Measurements from ENCODE around the gene RALGAPB. TPM values are rescaled to one million over a fixed set of nuclear protein-coding genes. Genes with fewer than 3 reads are reported as not detected.
"Not testable (repeated sequence)": the region's sequence is repeated elsewhere in the genome, so short reads cannot be mapped to it uniquely, and the experiment has no call there.

The RALGAPB gene
- total RNA-seq, 2 donors from 2014 or later, result 38.3 to 45.5 TPM

GRCh38 chr20:38454556-38455473 lies 17.8 kb upstream of the RALGAPB start:
- 94 to 95% methylated on average over 10 to 13 of the region's 13 CpGs for WGBS, 2 experiments (ENCODE audit: insufficient coverage in 1 of 2, insufficient read length in 1 of 2)
- H3K4me1 Mint-ChIP-seq, result peaks cover 5% of the 10 kb centered on the region
- no peak for TF ChIP-seq CTCF (conservative IDR thresholded peaks at IDR 0.05)
- no peak overlapping the region for H3K4me3 ChIP-seq (ENCODE audit: low read length)
- no peak overlapping the region for H3K27ac ChIP-seq (ENCODE audit: low read depth, low read length)
- H3K9ac ChIP-seq (ENCODE audit: extremely low read depth, low read length, poor library complexity, severe bottlenecking), result no peak overlapping the region
- H3K36me3 Mint-ChIP-seq (ENCODE audit: low read depth), result peaks cover 22% of the 10 kb centered on the region
- H3K27me3 ChIP-seq (ENCODE audit: control insufficient read depth, insufficient read depth, low read length, poor library complexity, severe bottlenecking), result no peaks in the 10 kb centered on the region
- DNase-seq, result peak; percentile 28
- H3K27ac Mint-ChIP-seq, result no peak overlapping the region
- H3K4me1 ChIP-seq (ENCODE audit: control insufficient read depth, insufficient read depth, low read length), result no peaks in the 10 kb centered on the region
- H3K9me3 Mint-ChIP-seq, result no peaks in the 10 kb centered on the region
- no peak overlapping the region for H3K4me3 Mint-ChIP-seq
- peaks cover 4% of the 10 kb centered on the region for H3K27me3 Mint-ChIP-seq (ENCODE audit: insufficient read depth)
- H3K9me3 ChIP-seq (ENCODE audit: control insufficient read depth, low read length), result no peaks in the 10 kb centered on the region
- peaks cover 13% of the 10 kb centered on the region for H3K36me3 ChIP-seq (ENCODE audit: control insufficient read depth, insufficient read depth, low read length)

DNA sequence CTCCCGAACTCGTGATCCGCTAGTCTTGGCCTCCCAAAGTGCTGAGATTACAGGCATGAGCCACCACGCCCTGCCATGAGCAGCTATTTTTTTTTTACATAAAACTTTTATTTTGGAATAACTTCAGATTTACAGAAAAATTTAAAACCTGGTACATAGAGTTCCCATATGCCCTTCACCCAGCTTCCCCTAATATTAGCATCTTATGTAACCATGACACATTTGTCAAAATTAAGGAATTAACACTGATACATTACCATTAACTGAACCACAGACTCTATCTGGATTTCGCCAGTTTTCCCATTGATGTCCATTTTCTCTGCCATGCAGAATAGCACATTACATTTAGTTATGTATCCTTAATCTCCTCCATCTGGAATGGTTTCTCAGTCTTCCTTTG lies 14.3 kb upstream of the RALGAPB start:
- H3K4me3 Mint-ChIP-seq, result no peak overlapping the region
- WGBS, 2 experiments (ENCODE audit: insufficient coverage in 1 of 2, insufficient read length in 1 of 2), result 89 to 96% methylated on average over 5 of the region's 5 CpGs
- peaks cover 10% of the 10 kb centered on the region for H3K4me1 Mint-ChIP-seq
- Histone ChIP-seq H3K27me3 (ENCODE audit: control insufficient read depth, insufficient read depth, low read length, poor library complexity, severe bottlenecking) (no peaks in the 10 kb centered on the region), H3K9ac (ENCODE audit: extremely low read depth, low read length, poor library complexity, severe bottlenecking) (no peak overlapping the region), H3K4me1 (ENCODE audit: control insufficient read depth, insufficient read depth, low read length) (peaks cover 4% of the 10 kb centered on the region), H3K36me3 (ENCODE audit: control insufficient read depth, insufficient read depth, low read length) (no peaks in the 10 kb centered on the region), H3K9me3 (ENCODE audit: control insufficient read depth, low read length) (no peaks in the 10 kb centered on the region), H3K27ac (ENCODE audit: low read depth, low read length) (no peak overlapping the region), H3K4me3 (ENCODE audit: low read length) (no peak overlapping the region)
- H3K36me3 Mint-ChIP-seq (ENCODE audit: low read depth), result no peaks in the 10 kb centered on the region
- DNase-seq, result no peak
- TF ChIP-seq CTCF (conservative IDR thresholded peaks at IDR 0.05), result no peak
- H3K27ac Mint-ChIP-seq, result no peak overlapping the region
- peaks cover 4% of the 10 kb centered on the region for H3K27me3 Mint-ChIP-seq (ENCODE audit: insufficient read depth)
- H3K9me3 Mint-ChIP-seq, result peaks cover 8% of the 10 kb centered on the region

DNA sequence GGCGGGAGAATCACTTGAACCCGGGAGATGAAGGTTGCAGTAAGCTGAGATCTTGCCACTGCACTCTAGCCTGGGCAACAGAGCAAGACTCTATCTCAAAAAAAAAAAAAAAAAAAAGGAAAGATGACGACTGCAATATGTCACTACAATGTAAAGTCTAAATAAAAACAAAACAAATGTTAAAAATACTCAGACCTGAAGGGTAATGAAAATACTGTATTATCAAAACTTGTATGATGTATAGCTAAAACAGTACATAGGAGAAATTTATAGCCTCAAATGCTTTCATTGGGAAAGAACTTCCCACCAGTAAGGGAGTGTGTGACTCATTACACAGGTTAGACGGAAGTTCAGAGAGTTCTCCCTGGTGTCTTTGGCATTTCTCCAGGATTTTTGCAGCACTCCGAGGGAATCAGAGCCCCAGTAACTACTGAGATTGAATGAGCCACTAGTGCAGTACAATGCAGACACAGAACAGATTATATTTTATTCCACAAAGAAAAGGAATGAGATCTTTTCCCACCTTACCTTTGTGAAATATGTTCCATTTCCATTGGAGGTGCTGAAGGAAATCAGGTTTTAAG lies 12.5 kb upstream of the RALGAPB start:
- WGBS, 2 experiments (ENCODE audit: insufficient coverage in 1 of 2, insufficient read length in 1 of 2), result 85 to 89% methylated on average over 3 to 4 of the region's 5 CpGs
- Mint-ChIP-seq H3K36me3 (ENCODE audit: low read depth) (no peaks in the 10 kb centered on the region), H3K4me3 (peak overlapping the region; percentile 17), H3K4me1 (peaks cover 10% of the 10 kb centered on the region), H3K27me3 (ENCODE audit: insufficient read depth) (peaks cover 4% of the 10 kb centered on the region), H3K27ac (peak overlapping the region; percentile 92), H3K9me3 (peaks cover 8% of the 10 kb centered on the region)
- peak overlapping the region; percentile 34 for H3K4me3 ChIP-seq (ENCODE audit: low read length)
- H3K27me3 ChIP-seq (ENCODE audit: control insufficient read depth, insufficient read depth, low read length, poor library complexity, severe bottlenecking), result no peaks in the 10 kb centered on the region
- no peak for TF ChIP-seq CTCF (conservative IDR thresholded peaks at IDR 0.05)
- DNase-seq, result no peak
- no peaks in the 10 kb centered on the region for H3K9me3 ChIP-seq (ENCODE audit: control insufficient read depth, low read length)
- no peak overlapping the region for H3K27ac ChIP-seq (ENCODE audit: low read depth, low read length)
- H3K4me1 ChIP-seq (ENCODE audit: control insufficient read depth, insufficient read depth, low read length), result peaks cover 4% of the 10 kb centered on the region
- H3K9ac ChIP-seq (ENCODE audit: extremely low read depth, low read length, poor library complexity, severe bottlenecking), result no peak overlapping the region
- H3K36me3 ChIP-seq (ENCODE audit: control insufficient read depth, insufficient read depth, low read length), result no peaks in the 10 kb centered on the region

DNA sequence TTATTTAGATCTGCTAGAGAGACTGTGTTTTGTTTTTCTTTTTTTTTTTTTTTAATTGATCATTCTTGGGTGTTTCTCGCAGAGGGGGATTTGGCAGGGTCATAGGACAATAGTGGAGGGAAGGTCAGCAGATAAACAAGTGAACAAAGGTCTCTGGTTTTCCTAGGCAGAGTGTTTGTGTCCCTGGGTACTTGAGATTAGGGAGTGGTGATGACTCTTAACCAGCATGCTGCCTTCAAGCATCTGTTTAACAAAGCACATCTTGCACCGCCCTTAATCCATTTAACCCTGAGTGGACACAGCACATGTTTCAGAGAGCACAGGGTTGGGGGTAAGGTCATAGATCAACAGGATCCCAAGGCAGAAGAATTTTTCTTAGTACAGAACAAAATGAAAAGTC lies 12.0 kb upstream of the RALGAPB start:
- H3K36me3 Mint-ChIP-seq (ENCODE audit: low read depth); H3K4me1 Mint-ChIP-seq; H3K27me3 ChIP-seq (ENCODE audit: control insufficient read depth, insufficient read depth, low read length, poor library complexity, severe bottlenecking); H3K27ac ChIP-seq (ENCODE audit: low read depth, low read length); H3K9ac ChIP-seq (ENCODE audit: extremely low read depth, low read length, poor library complexity, severe bottlenecking); H3K9me3 ChIP-seq (ENCODE audit: control insufficient read depth, low read length); H3K4me1 ChIP-seq (ENCODE audit: control insufficient read depth, insufficient read depth, low read length); H3K36me3 ChIP-seq (ENCODE audit: control insufficient read depth, insufficient read depth, low read length); DNase-seq; H3K27me3 Mint-ChIP-seq (ENCODE audit: insufficient read depth); H3K9me3 Mint-ChIP-seq: not testable (repeated sequence)
- no CpG with 5 or more reads among the region's 2 CpGs for WGBS, 2 experiments (ENCODE audit: insufficient coverage in 1 of 2, insufficient read length in 1 of 2)
- H3K4me3 ChIP-seq (ENCODE audit: low read length), result peak overlapping the region; percentile 34
- peak overlapping the region; percentile 92 for H3K27ac Mint-ChIP-seq
- peak overlapping the region; percentile 17 for H3K4me3 Mint-ChIP-seq

DNA sequence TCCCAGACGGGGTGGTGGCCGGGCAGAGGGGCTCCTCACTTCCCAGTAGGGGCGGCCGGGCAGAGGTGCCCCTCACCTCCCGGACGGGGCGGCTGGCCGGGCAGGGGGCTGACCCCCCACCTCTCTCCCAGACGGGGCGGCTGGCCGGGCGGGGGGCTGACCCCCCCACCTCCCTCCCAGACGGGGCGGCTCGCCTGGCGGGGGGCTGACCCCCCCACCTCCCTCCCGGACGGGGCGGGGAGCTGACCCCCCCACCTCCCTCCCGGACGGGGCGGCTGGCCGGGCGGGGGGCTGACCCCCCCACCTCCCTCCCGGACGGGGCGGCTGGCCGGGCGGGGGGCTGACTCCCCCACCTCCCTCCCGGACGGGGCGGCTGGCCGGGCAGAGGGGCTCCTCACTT lies 11.5 kb upstream of the RALGAPB start:
- not testable (repeated sequence) for H3K27ac Mint-ChIP-seq; H3K9me3 Mint-ChIP-seq; H3K27me3 Mint-ChIP-seq (ENCODE audit: insufficient read depth); H3K9me3 ChIP-seq (ENCODE audit: control insufficient read depth, low read length); H3K9ac ChIP-seq (ENCODE audit: extremely low read depth, low read length, poor library complexity, severe bottlenecking); H3K27ac ChIP-seq (ENCODE audit: low read depth, low read length); DNase-seq; H3K36me3 ChIP-seq (ENCODE audit: control insufficient read depth, insufficient read depth, low read length); H3K4me1 ChIP-seq (ENCODE audit: control insufficient read depth, insufficient read depth, low read length); H3K4me3 Mint-ChIP-seq; H3K36me3 Mint-ChIP-seq (ENCODE audit: low read depth); H3K4me1 Mint-ChIP-seq; H3K27me3 ChIP-seq (ENCODE audit: control insufficient read depth, insufficient read depth, low read length, poor library complexity, severe bottlenecking); H3K4me3 ChIP-seq (ENCODE audit: low read length)
- WGBS, 2 experiments (ENCODE audit: insufficient coverage in 1 of 2, insufficient read length in 1 of 2), result 90% methylated on average over 7 of the region's 33 CpGs; no CpG with 5 or more reads in 1 of the 2 experiments

All from endodermal cell (in vitro differentiated cells).